Loucy (cell line): Measurements from ENCODE around the gene CCDC33.

Experiments
- EZH2phosphoT487 ChIP-seq: fragments of 200-600 bp; IDR thresholded peaks from 2 replicates; pipeline ENCODE4 v1.6.1; 2018; ENCODE audit warnings: antibody characterized with exemption, mild to moderate bottlenecking, moderate library complexity, borderline replicate concordance
- TF ChIP-seq, protein P1 (sequence below): fragments of 200-600 bp; sonication (generic); conservative IDR thresholded peaks from 2 replicates; pipeline ENCODE4 v1.5.1; 2014; ENCODE audit warnings: mild to moderate bottlenecking, antibody characterized with exemption, low read length

GRCh38 chr15:74382004-74382816 is 146.1 kb downstream of the CCDC33 start:
- TF ChIP-seq, protein P1, sequence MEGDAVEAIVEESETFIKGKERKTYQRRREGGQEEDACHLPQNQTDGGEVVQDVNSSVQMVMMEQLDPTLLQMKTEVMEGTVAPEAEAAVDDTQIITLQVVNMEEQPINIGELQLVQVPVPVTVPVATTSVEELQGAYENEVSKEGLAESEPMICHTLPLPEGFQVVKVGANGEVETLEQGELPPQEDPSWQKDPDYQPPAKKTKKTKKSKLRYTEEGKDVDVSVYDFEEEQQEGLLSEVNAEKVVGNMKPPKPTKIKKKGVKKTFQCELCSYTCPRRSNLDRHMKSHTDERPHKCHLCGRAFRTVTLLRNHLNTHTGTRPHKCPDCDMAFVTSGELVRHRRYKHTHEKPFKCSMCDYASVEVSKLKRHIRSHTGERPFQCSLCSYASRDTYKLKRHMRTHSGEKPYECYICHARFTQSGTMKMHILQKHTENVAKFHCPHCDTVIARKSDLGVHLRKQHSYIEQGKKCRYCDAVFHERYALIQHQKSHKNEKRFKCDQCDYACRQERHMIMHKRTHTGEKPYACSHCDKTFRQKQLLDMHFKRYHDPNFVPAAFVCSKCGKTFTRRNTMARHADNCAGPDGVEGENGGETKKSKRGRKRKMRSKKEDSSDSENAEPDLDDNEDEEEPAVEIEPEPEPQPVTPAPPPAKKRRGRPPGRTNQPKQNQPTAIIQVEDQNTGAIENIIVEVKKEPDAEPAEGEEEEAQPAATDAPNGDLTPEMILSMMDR, result peak; percentile 98
- TF ChIP-seq EZH2phosphoT487, result no peak
